Activated CD8-positive, alpha-beta memory T cell treated with anti-CD3 and anti-CD28 coated beads for 36 hours (primary cell): Measurements from ENCODE around the gene KRT8. TPM values are rescaled to one million over a fixed set of nuclear protein-coding genes. Genes with fewer than 3 reads are reported as not detected.
"Not testable (repeated sequence)": the region's sequence is repeated elsewhere in the genome, so short reads cannot be mapped to it uniquely, and the experiment has no call there.

Source experiments
- CTCF ChIA-PET: fragments of 350-600 bp; sonication (Branson Sonifier 250); formaldehyde crosslinking; loops from one replicate; lab custom pipeline; 2021; ENCODE audit warnings: antibody characterized with exemption; lab: Charles Lee
- POLR2A ChIA-PET: fragments of 350-600 bp; sonication (Branson Sonifier 250); formaldehyde crosslinking; loops from one replicate; lab custom pipeline; 2021; ENCODE audit warnings: antibody characterized with exemption; lab: Charles Lee
- total RNA-seq, 2 experiments: library from RNA; stranded (reverse); gene quantifications; one replicate each; pipeline ENCODE4 v1.2.3, GENCODE V29; 2021

The KRT8 gene
- total RNA-seq, 2 experiments from 2014 or later = not detected

GRCh38 chr12:52884526-52885293 lies 20.2 kb downstream of the KRT8 start:
- POLR2A ChIA-PET = no interaction called here
- CTCF ChIA-PET = interaction anchor here (0.5 to 9.5 kb wide), 37 partner anchors 10 to 817 kb away, joined by 3 to 220 read pairs (median 3); partner anchors contain the start of genes KRT3 and SOAT2

- CTCF ChIA-PET = interaction anchor here (0.8 to 9.5 kb wide), 19 partner anchors 10 to 727 kb away, joined by 3 to 220 read pairs (median 5); partner anchors contain the start of gene KRT84
- POLR2A ChIA-PET = not testable (repeated sequence)
These were observed 24.4 kb downstream of the KRT8 start for GRCh38 chr12:52880499-52880898.

GRCh38 chr12:52879394-52880351 lies 25.2 kb downstream of the KRT8 start:
- ChIA-PET POLR2A (no interaction called here), CTCF (interaction anchor here (0.6 to 9.5 kb wide), 46 partner anchors 8 to 726 kb away, joined by 3 to 220 read pairs (median 4); partner anchors contain the start of genes KRT4, KRT74, KRT76 and KRT8)

- POLR2A ChIA-PET = interaction anchor here (0.5 kb wide), 1 partner anchor 869 kb away, joined by 3 read pairs; no protein-coding TSS in a partner anchor
- CTCF ChIA-PET = interaction anchor here (0.6 to 9.5 kb wide), 33 partner anchors 8 to 600 kb away, joined by 3 to 220 read pairs (median 4); partner anchors contain the start of genes KRT4 and KRT74
These were observed 26.1 kb downstream of the KRT8 start for GRCh38 chr12:52878507-52879393.

- ChIA-PET CTCF (interaction anchor here (1.0 to 9.5 kb wide), 4 partner anchors 8 to 754 kb away, joined by 4 to 220 read pairs (median 28); no protein-coding TSS in a partner anchor), POLR2A (no interaction called here)
These were observed 27.6 kb downstream of the KRT8 start for GRCh38 chr12:52877242-52877641.

GRCh38 chr12:52876372-52876771 lies 28.5 kb downstream of the KRT8 start:
- ChIA-PET POLR2A (no interaction called here), CTCF (interaction anchor here (0.6 to 4.9 kb wide), 5 partner anchors 9 to 503 kb away, joined by 3 to 29 read pairs (median 11); no protein-coding TSS in a partner anchor)

GRCh38 chr12:52874573-52875435 lies 30.1 kb downstream of the KRT8 start:
- POLR2A ChIA-PET = no interaction called here
- CTCF ChIA-PET = interaction anchor here (1.1 to 4.8 kb wide), 3 partner anchors 10 to 131 kb away, joined by 3 to 26 read pairs (median 11); no protein-coding TSS in a partner anchor

DNA sequence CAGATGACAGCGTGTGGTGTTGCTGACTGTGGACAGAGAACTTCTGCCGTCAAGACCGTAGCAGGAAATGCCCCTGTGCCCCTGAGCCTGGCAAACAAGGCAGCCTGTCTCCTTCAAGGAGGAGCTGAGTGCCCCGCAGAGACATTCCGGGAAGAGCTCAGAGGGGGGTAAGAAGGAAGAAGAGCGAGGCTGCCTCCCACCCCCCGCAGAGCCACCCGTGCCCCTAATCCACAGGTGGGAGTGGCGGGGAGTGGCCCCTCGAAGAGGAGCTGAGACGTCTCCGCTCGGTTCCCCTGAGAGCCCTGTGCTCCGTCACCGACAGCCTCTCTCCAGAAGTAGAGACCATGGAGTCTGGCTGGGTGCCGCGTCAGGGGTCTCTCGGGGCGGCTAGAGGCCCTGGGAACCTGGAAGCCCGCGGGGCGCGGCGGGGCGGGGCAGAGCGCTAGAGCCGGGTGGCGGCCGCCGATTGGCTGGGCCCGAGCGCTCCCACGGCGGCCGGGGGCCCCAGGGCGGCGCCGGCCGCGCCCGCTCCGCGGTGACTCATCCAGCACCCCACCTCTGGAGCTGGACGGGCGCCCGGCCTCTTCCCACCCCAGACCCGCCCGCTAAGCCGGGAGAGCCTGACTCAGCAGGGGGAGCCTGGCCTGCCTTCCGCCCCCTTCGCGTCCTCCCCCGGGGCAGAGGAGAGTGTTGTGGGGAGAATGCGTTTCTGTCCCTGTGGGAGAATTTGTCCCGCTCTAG lies 30.9 kb downstream of the KRT8 start:
- ChIA-PET POLR2A (no interaction called here), CTCF (interaction anchor here (0.6 to 4.8 kb wide), 5 partner anchors 11 to 290 kb away, joined by 3 to 26 read pairs (median 4); no protein-coding TSS in a partner anchor)

DNA sequence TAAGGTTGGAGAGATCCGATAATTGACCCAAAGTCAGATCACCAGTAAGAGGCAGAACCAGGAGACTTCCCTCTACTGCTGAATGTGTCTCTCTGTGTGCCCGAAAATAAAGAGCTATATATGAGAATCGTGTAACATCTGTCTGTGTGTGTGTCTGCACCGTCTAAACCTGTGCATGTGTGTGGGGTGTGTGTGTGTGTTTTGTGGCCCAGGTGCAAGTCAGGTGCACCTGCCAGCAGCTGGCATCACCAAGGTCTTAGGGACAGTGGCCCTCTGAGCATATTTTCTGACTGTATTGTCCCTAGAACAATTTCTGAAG lies 31.4 kb downstream of the KRT8 start:
- POLR2A ChIA-PET = no interaction called here
- CTCF ChIA-PET = interaction anchor here (0.6 to 4.8 kb wide), 4 partner anchors 12 to 290 kb away, joined by 3 to 26 read pairs (median 8); no protein-coding TSS in a partner anchor

- ChIA-PET CTCF (interaction anchor here (0.6 to 4.8 kb wide), 4 partner anchors 12 to 289 kb away, joined by 3 to 26 read pairs (median 8); no protein-coding TSS in a partner anchor), POLR2A (no interaction called here)
These were observed 32.1 kb downstream of the KRT8 start for GRCh38 chr12:52872644-52873389.

DNA sequence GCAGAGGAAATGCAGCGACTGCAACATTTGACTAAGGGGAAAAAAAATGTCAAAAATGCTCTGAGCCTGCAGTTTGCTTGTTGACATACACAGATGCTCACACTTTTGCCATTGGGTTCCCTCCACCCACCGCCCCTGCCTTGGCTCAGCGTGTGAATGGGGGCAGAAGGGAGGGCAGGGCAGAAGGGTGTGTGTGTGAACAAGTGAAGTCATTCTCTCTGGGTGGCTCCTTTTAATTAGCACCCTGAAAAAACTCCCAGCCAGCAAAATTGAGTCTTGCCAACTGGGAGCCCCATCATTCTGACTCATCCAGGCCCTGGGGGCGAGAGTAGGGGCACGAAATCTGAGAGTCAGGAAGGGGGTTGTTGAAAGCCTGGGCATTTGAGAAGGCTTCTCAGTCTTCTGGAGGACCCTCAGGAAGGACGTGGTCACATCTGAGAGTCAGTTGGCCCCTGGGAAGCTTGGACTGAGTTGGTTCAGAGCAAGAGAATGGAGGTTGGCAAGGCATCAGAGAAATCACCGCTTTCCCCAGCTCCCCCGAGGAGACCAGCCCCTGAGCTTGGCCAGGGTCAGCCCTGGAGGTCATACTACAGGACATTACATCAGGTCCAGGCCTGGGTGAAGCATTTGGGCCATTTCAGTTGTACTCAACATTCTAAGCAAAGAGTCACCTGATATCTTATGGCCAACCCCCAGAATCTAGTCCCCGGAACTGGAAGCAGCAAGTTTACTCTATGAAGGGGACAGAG lies 33.4 kb downstream of the KRT8 start:
- ChIA-PET CTCF (interaction anchor here (1.0 to 1.4 kb wide), 4 partner anchors 8 to 290 kb away, joined by 4 to 9 read pairs (median 6); no protein-coding TSS in a partner anchor), POLR2A (no interaction called here)

GRCh38 chr12:52870361-52871290 lies 34.2 kb downstream of the KRT8 start:
- ChIA-PET POLR2A (no interaction called here), CTCF (interaction anchor here (0.6 to 1.4 kb wide), 15 partner anchors 8 to 592 kb away, joined by 3 to 10 read pairs (median 4); no protein-coding TSS in a partner anchor)

GRCh38 chr12:52867642-52868041 lies 37.2 kb downstream of the KRT8 start:
- ChIA-PET CTCF (interaction anchor here (1.1 to 2.3 kb wide), 3 partner anchors 12 to 285 kb away, joined by 3 to 12 read pairs (median 4); no protein-coding TSS in a partner anchor), POLR2A (interaction anchor here (0.7 kb wide), 1 partner anchor 74 kb away, joined by 3 read pairs; no protein-coding TSS in a partner anchor)

DNA sequence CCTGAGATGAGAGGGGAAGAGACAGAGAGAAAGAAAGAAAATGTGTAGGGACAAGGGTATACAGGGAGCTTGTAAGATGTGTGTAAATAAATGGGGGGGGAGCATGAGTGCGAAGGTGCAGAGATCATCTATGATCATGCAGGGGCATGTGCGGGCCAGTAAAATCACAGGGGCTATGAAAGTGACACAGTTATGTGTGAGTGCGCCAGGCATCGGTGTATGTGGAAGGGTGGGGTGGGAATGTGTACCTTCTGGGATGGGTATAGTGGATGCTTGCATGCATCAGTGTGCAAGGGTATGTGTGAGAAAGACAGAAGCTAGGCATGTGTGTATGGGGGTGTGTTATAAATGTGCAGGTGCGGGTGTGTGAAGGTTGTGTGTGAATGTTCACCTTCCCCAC lies 37.7 kb downstream of the KRT8 start:
- CTCF ChIA-PET = interaction anchor here (1.1 to 2.3 kb wide), 3 partner anchors 12 to 284 kb away, joined by 3 to 12 read pairs (median 4); no protein-coding TSS in a partner anchor
- POLR2A ChIA-PET = no interaction called here
